ENCODE measurements around the gene PCDHGB6.

DNA sequence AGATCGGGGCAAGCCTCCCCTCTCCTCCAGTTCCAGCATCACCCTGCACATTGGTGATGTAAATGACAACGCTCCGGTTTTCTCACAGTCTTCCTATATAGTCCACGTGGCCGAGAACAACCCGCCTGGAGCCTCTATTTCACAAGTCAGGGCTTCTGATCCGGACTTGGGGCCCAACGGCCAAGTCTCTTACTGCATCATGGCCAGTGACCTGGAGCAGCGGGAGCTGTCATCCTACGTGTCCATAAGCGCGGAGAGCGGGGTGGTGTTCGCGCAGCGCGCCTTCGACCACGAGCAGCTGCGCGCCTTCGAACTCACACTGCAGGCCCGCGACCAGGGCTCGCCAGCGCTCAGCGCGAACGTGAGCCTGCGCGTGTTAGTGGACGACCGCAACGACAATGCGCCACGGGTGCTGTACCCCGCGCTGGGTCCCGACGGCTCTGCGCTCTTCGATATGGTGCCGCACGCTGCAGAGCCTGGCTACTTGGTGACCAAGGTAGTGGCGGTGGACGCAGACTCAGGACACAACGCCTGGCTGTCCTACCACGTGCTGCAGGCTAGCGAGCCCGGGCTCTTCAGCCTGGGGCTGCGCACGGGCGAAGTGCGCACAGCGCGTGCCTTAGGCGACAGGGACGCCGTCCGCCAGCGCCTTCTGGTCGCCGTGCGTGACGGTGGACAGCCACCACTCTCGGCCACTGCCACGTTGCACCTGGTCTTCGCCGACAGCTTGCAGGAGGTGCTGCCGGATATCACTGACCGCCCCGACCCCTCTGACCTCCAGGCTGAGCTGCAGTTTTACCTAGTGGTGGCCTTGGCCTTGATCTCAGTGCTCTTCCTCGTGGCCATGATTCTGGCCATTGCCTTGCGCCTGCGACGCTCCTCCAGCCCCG lies 18.4 kb upstream of the PCDHGB6 start:
- TF ChIP-seq EP300 (IDR thresholded peaks at IDR 0.05) = no peak
- TF ChIP-seq, protein P1, sequence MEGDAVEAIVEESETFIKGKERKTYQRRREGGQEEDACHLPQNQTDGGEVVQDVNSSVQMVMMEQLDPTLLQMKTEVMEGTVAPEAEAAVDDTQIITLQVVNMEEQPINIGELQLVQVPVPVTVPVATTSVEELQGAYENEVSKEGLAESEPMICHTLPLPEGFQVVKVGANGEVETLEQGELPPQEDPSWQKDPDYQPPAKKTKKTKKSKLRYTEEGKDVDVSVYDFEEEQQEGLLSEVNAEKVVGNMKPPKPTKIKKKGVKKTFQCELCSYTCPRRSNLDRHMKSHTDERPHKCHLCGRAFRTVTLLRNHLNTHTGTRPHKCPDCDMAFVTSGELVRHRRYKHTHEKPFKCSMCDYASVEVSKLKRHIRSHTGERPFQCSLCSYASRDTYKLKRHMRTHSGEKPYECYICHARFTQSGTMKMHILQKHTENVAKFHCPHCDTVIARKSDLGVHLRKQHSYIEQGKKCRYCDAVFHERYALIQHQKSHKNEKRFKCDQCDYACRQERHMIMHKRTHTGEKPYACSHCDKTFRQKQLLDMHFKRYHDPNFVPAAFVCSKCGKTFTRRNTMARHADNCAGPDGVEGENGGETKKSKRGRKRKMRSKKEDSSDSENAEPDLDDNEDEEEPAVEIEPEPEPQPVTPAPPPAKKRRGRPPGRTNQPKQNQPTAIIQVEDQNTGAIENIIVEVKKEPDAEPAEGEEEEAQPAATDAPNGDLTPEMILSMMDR (IDR thresholded peaks at IDR 0.05) = no peak
- no peak for TF ChIP-seq POLR2AphosphoS5 (IDR thresholded peaks at IDR 0.05)

Measured in suprapubic skin (tissue), 4 donors.